Measurements from ENCODE around the gene PDF.

Gene PDF

DNA sequence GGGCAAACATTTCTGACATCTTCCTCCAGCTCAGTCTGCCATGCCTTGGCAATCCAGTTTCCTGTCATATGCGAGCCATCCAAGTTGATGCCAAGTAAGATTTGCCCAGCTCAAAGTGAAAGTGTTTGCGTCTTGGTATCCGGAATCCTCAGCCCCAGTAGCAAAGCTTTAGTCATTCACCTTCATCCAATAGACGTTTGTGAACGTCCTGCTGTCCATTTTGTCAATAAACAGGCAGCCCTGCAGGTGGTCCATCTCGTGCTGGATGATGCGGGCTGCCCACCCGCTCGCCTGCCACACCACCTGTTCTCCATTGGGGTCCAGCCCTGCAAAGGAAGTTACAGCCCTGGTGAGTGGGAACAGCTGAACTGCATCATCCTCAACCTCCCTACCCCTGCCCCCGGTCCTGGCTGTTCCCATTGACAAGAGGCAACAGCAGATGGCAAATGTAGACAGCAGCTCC, 1.5 kb downstream of the PDF start:
- no peak overlapping the region for H3K27ac ChIP-seq
- TF ChIP-seq CTCF (conservative IDR thresholded peaks at IDR 0.05; ENCODE audit: low read depth, low read length) = no peak
- H3K9ac ChIP-seq = no peak overlapping the region
- H3K79me2 ChIP-seq (ENCODE audit: insufficient read depth, low read depth) = peaks cover 49% of the 10 kb centered on the region
- no peak overlapping the region for H2AFZ ChIP-seq (ENCODE audit: low read depth)
- no peak overlapping the region for H3K4me3 ChIP-seq (IDR thresholded peaks at IDR 0.05; ENCODE audit: insufficient read depth, low read depth, low read length)
- peaks cover 38% of the 10 kb centered on the region for H3K4me1 ChIP-seq (ENCODE audit: low read depth, poor library complexity, severe bottlenecking)
- H3K36me3 ChIP-seq (ENCODE audit: insufficient read depth) = no peaks in the 10 kb centered on the region; the same call in none of the 2 replicates
- no peaks in the 10 kb centered on the region for H3K27me3 ChIP-seq (ENCODE audit: insufficient read depth, low read depth)
- H4K20me1 ChIP-seq (ENCODE audit: insufficient read depth) = no peaks in the 10 kb centered on the region
- peak overlapping the region; percentile 93 for H3K4me2 ChIP-seq

DNA sequence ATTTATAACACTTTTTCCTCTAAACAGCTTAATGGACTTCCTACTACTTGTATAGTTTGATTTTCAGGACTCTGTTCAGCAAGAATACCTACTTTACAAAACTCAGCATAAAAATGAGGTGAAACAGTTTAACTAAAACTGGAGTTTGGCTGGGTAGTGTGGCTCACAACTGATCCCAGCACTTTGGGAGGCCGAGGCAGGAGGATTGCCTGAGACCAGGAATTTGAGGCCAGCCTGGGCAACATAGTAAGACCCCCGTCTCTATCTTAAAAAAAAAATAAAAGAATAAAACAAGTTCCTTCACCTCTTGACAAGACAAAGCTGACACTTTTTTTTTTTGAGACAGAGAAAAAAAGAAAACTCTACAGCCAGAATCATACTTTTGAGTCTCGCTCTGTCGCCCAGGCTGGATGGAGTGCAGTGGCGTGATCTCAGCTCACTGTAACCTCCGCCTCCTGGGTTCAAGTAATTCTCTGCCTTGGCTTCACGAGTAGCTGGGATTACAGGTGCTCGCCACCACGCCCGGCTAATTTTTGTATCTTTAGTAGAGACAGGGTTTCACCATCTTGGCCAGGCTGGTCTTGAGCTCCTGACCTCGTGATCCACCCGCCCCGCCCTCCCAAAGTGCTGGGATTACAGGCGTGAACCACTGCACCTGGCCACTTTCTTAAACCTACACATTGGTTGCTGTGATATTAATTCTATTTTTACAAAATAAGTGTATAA, 2.6 kb downstream of the PDF start:
- no peak for TF ChIP-seq CTCF (conservative IDR thresholded peaks at IDR 0.05; ENCODE audit: low read depth, low read length)
- Histone ChIP-seq H3K27ac (no peak overlapping the region; the same call in 1 of the 2 replicates), H4K20me1 (ENCODE audit: insufficient read depth) (no peaks in the 10 kb centered on the region), H3K36me3 (ENCODE audit: insufficient read depth) (no peaks in the 10 kb centered on the region; the same call in 1 of the 2 replicates), H3K79me2 (ENCODE audit: insufficient read depth, low read depth) (peaks cover 49% of the 10 kb centered on the region), H3K27me3 (ENCODE audit: insufficient read depth, low read depth) (no peaks in the 10 kb centered on the region), H3K4me1 (ENCODE audit: low read depth, poor library complexity, severe bottlenecking) (peaks cover 38% of the 10 kb centered on the region), H3K9ac (no peak overlapping the region), H3K4me2 (peak overlapping the region; percentile 93; the same call in 1 of the 2 replicates), H3K4me3 (IDR thresholded peaks at IDR 0.05; ENCODE audit: insufficient read depth, low read depth, low read length) (no peak overlapping the region), H2AFZ (ENCODE audit: low read depth) (no peak overlapping the region)

DNA sequence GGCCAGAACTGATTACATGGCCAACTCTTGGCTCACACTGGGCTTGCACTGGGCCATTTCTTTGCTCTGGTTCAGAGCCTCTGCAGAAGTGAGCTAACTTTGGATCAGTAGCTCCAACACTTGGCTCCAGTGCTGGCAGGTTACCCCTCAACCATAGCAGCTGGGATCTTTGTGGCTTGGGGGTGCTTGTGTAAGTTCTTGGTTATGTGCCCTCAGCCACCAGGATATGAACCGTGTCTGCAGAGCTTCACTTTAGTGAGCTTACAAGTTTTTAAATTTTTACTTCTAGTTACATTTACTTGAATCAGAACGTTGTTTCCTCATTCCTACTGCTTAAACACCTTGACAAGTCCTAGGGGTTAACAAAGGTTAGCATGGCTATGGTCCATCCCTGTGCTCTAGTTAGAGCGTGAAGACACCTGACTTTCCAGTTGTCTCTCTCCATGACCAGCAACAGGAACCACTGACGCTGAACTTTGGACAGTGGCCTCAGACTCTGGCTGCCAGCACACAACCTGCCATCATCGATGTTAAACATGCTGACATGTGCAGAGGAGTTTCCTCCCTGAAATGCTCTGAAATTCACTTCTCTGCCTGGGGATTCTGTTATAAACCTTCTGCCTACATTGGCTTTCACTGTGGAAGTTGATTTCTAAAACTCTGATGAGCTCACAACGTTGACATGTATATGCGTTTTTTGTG, 4.1 kb downstream of the PDF start:
- Histone ChIP-seq H3K9ac (no peak overlapping the region), H3K4me3 (IDR thresholded peaks at IDR 0.05; ENCODE audit: insufficient read depth, low read depth, low read length) (no peak overlapping the region), H3K79me2 (ENCODE audit: insufficient read depth, low read depth) (peaks cover 49% of the 10 kb centered on the region), H3K4me1 (ENCODE audit: low read depth, poor library complexity, severe bottlenecking) (peaks cover 38% of the 10 kb centered on the region), H3K4me2 (no peak overlapping the region; the same call in 1 of the 2 replicates), H4K20me1 (ENCODE audit: insufficient read depth) (no peaks in the 10 kb centered on the region), H3K27me3 (ENCODE audit: insufficient read depth, low read depth) (no peaks in the 10 kb centered on the region), H3K36me3 (ENCODE audit: insufficient read depth) (no peaks in the 10 kb centered on the region; the same call in 1 of the 2 replicates), H3K27ac (no peak overlapping the region), H2AFZ (ENCODE audit: low read depth) (no peak overlapping the region)
- no peak for TF ChIP-seq CTCF (conservative IDR thresholded peaks at IDR 0.05; ENCODE audit: low read depth, low read length)

GRCh38 chr16:69325784-69326171, 4.6 kb downstream of the PDF start:
- Histone ChIP-seq H3K4me3 (IDR thresholded peaks at IDR 0.05; ENCODE audit: insufficient read depth, low read depth, low read length) (no peak overlapping the region), H3K27me3 (ENCODE audit: insufficient read depth, low read depth) (no peaks in the 10 kb centered on the region), H3K36me3 (ENCODE audit: insufficient read depth) (no peaks in the 10 kb centered on the region; the same call in 1 of the 2 replicates), H4K20me1 (ENCODE audit: insufficient read depth) (no peaks in the 10 kb centered on the region), H3K4me2 (no peak overlapping the region), H3K27ac (no peak overlapping the region), H3K4me1 (ENCODE audit: low read depth, poor library complexity, severe bottlenecking) (peaks cover 35% of the 10 kb centered on the region), H2AFZ (ENCODE audit: low read depth) (no peak overlapping the region), H3K9ac (no peak overlapping the region), H3K79me2 (ENCODE audit: insufficient read depth, low read depth) (peaks cover 49% of the 10 kb centered on the region)
- TF ChIP-seq CTCF (conservative IDR thresholded peaks at IDR 0.05; ENCODE audit: low read depth, low read length) = no peak
